Natural killer cell (primary cell): ENCODE measurements around the gene MPLKIP. TPM values are rescaled to one million over a fixed set of nuclear protein-coding genes. Genes with fewer than 3 reads are reported as not detected.
"Not testable (repeated sequence)": the region's sequence is repeated elsewhere in the genome, so short reads cannot be mapped to it uniquely, and the experiment has no call there.

Experiments used
- ATAC-seq, 3 donors: fragments of 150-1000 bp in 2 of 3; fragments of 200-7000 bp in 1 of 3; cut with Tn5 transposase; 1 replicate in 1 of 3; 2 replicates in 2 of 3; pipeline ENCODE4 v1.10.0; 2021; ENCODE audit warnings: mild to moderate bottlenecking in 2 of 3, moderate library complexity in 2 of 3
- DNase-seq, 2 donors: peaks; one replicate each; pipeline versions ENCODE4 v3.0.0 to v3.0.0-alpha.2; 2013 to 2021; ENCODE audit warnings: mixed read lengths in 1 of 2
- H3K27ac ChIP-seq: one replicate; pipeline ENCODE4 v1.5.1; 2013; ENCODE audit warnings: mild to moderate bottlenecking, low read length
- H3K27me3 ChIP-seq: one replicate; pipeline ENCODE4 v1.6.1; 2013; ENCODE audit warnings: low read length; ENCODE audit not compliant: control insufficient read depth, insufficient read depth
- H3K36me3 ChIP-seq: one replicate; pipeline ENCODE4 v1.6.1; 2013; ENCODE audit warnings: low read length; ENCODE audit not compliant: control insufficient read depth, insufficient read depth
- H3K4me1 ChIP-seq: one replicate; pipeline ENCODE4 v1.6.1; 2013; ENCODE audit warnings: low read length; ENCODE audit not compliant: control insufficient read depth, insufficient read depth
- H3K4me3 ChIP-seq: one replicate; pipeline ENCODE4 v1.5.1; 2013; ENCODE audit warnings: low read length
- H3K9me3 ChIP-seq: one replicate; pipeline ENCODE4 v1.6.1; 2013; ENCODE audit warnings: low read length; ENCODE audit not compliant: control insufficient read depth, insufficient read depth
- H3K27ac Mint-ChIP-seq, 2 donors: one replicate each; pipeline ENCODE4 v1.8.0; 2022; ENCODE audit warnings: mild to moderate bottlenecking in 2 of 2, mixed read lengths in 2 of 2, moderate library complexity in 1 of 2
- H3K27me3 Mint-ChIP-seq, 2 donors: one replicate each; pipeline ENCODE4 v1.8.0; 2022; ENCODE audit warnings: low read depth in 2 of 2, mixed read lengths in 2 of 2
- H3K36me3 Mint-ChIP-seq: one replicate; pipeline ENCODE4 v1.8.0; 2022; ENCODE audit warnings: mixed read lengths
- H3K4me1 Mint-ChIP-seq, 2 donors: one replicate each; pipeline ENCODE4 v1.8.0; 2022; ENCODE audit warnings: mixed read lengths in 2 of 2
- H3K4me3 Mint-ChIP-seq: one replicate; pipeline ENCODE4 v1.8.0; 2022; ENCODE audit warnings: mild to moderate bottlenecking, moderate library complexity, mixed read lengths
- H3K9me3 Mint-ChIP-seq, 2 donors: one replicate each; pipeline ENCODE4 v1.8.0; 2022; ENCODE audit warnings: mixed read lengths in 2 of 2
- CTCF ChIP-seq: fragments of 200-600 bp; IDR thresholded peaks from one replicate; pipeline ENCODE4 v1.8.0; 2022; ENCODE audit warnings: antibody characterized with exemption
- WGBS: methylation state at CpG from one replicate; pipeline ENCODE4 v1.1.7; 2013; ENCODE audit warnings: missing lambda C conversion rate; ENCODE audit not compliant: insufficient coverage; 5-methylcytosine and 5-hydroxymethylcytosine counted together
- intact Hi-C: fragments of 100-400 bp; cut with micrococcal nuclease; formaldehyde crosslinking; loops from one replicate; pipeline ENCODE4 v1.14.2; 2022
- total RNA-seq, 4 donors: library from RNA; stranded (reverse); fragments of 120-200 nt in 1 of 4; gene quantifications; one replicate each; pipeline versions ENCODE4 v1.2.3 to v1.2.4, GENCODE V29; 2013 to 2022

The MPLKIP gene
- total RNA-seq, 3 donors from 2014 or later (not counting 1 experiment from before 2014, with no cell fraction given), result 16.0 to 26.9 (median 17.1) TPM

DNA sequence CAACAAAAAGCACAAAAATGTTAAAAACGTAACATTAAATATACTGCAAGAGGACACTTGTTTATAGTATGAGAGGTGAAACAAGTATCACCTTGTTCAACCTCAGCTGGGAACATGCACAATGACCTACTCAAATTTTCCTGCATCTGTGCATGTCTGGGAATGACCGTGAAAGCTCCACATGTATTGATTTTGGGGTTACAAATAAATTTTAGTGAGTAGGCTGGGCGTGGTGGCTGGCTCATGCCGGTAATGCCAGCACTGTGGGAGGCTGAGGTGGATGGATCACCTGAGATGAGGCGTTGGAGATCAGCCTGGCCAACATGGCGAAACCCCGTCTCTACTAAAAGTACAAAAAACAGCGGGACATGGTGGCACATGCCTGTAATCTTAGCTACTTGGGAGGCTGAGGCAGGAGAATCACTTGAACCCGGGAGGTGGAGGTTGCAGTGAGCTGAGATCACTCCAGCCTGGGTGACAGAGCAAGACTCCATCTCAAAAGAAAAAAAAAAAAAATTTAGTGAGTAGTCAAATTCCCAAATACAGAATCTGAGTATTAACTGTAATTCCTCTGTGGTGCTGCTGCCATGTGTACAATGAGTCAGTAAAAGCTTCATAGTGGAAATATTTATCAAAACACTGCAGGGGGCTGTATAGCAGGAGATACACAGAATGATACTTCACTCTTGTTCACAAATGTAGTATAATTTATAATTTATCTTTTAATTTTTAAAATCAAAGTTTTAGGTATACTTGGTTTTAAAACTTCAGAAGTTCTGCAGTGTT lies 41.5 kb upstream of the MPLKIP start:
- no peak overlapping the region for H3K27ac ChIP-seq
- H3K4me3 ChIP-seq, result no peak overlapping the region
- no peak for TF ChIP-seq CTCF
- intact Hi-C loops, result no loop called here
- DNase-seq (no peak), ATAC-seq (no peak)
- H3K4me1 ChIP-seq, result no peaks in the 10 kb centered on the region
- Mint-ChIP-seq H3K9me3 (no peaks in the 10 kb centered on the region), H3K36me3 (no peaks in the 10 kb centered on the region), H3K4me1 (no peaks in the 10 kb centered on the region), H3K27me3 (peaks cover 7 to 8% of the 10 kb centered on the region in 2 donors), H3K27ac (no peak overlapping the region), H3K4me3 (no peak overlapping the region)
- no peaks in the 10 kb centered on the region for H3K9me3 ChIP-seq
- 90% methylated on average over 9 of the region's 9 CpGs for WGBS
- H3K27me3 ChIP-seq, result no peaks in the 10 kb centered on the region
- no peaks in the 10 kb centered on the region for H3K36me3 ChIP-seq

DNA sequence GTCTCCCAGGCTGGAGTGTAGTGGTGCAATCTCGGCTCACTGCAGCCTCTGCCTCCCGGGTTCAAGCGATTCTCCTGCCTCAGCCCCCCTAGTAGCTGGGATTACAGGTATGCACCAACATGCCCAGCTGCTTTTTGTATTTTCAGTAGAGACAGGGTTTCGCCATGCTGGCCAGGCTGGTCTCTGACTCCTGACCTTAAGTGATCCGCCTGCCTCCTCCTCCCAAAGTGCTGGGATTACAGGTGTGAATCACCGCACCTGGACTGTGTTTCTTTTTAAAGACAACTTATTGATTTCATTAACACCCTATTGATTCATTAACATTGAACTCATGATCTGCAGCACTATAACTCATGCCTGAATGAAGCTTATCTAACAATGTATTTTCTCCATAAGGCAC lies 40.8 kb upstream of the MPLKIP start:
- 88% methylated on average over 6 of the region's 6 CpGs for WGBS
- not testable (repeated sequence) for H3K9me3 Mint-ChIP-seq, ATAC-seq

GRCh38 chr7:40173121-40173520 lies 38.7 kb upstream of the MPLKIP start:
- H3K4me3 ChIP-seq, H3K4me1 ChIP-seq, H3K4me3 Mint-ChIP-seq, H3K36me3 ChIP-seq, H3K27ac ChIP-seq, H3K9me3 Mint-ChIP-seq, ATAC-seq, H3K36me3 Mint-ChIP-seq, H3K27me3 ChIP-seq, intact Hi-C loops, DNase-seq, H3K27ac Mint-ChIP-seq, H3K9me3 ChIP-seq, H3K4me1 Mint-ChIP-seq: not testable (repeated sequence)
- H3K27me3 Mint-ChIP-seq, result peaks cover 7 to 17% of the 10 kb centered on the region in 2 donors
- WGBS, result 90% methylated on average over 12 of the region's 13 CpGs

More for the DNA sequence above, 40.8 kb upstream of the MPLKIP start:
- H3K27me3 ChIP-seq, H3K36me3 Mint-ChIP-seq, H3K27me3 Mint-ChIP-seq, H3K4me1 ChIP-seq, H3K36me3 ChIP-seq, intact Hi-C loops, H3K4me3 Mint-ChIP-seq, H3K27ac ChIP-seq, H3K9me3 ChIP-seq, H3K4me3 ChIP-seq, DNase-seq, H3K4me1 Mint-ChIP-seq, H3K27ac Mint-ChIP-seq: not testable (repeated sequence)

GRCh38 chr7:40168266-40168665 lies 33.8 kb upstream of the MPLKIP start:
- H3K27ac Mint-ChIP-seq, H3K9me3 Mint-ChIP-seq, H3K4me3 ChIP-seq, H3K36me3 Mint-ChIP-seq, ATAC-seq, H3K4me3 Mint-ChIP-seq, H3K9me3 ChIP-seq, DNase-seq, H3K4me1 ChIP-seq, H3K27ac ChIP-seq, H3K36me3 ChIP-seq, H3K4me1 Mint-ChIP-seq, H3K27me3 ChIP-seq, intact Hi-C loops: not testable (repeated sequence)
- WGBS, result 93% methylated on average over 3 of the region's 3 CpGs
- H3K27me3 Mint-ChIP-seq, result peaks cover 5 to 26% of the 10 kb centered on the region in 2 donors

GRCh38 chr7:40167291-40167690 lies 32.9 kb upstream of the MPLKIP start:
- TF ChIP-seq CTCF, result no peak
- Histone ChIP-seq H3K4me1 (no peaks in the 10 kb centered on the region), H3K4me3 (no peak overlapping the region), H3K27ac (no peak overlapping the region), H3K36me3 (no peaks in the 10 kb centered on the region), H3K9me3 (no peaks in the 10 kb centered on the region), H3K27me3 (no peaks in the 10 kb centered on the region)
- intact Hi-C loops, result no loop called here
- ATAC-seq, result no peak
- WGBS, result 87% methylated on average over 3 of the region's 3 CpGs
- Mint-ChIP-seq H3K27me3 (peaks cover 3 to 23% of the 10 kb centered on the region in 2 donors), H3K27ac (no peak overlapping the region), H3K9me3 (no peaks in the 10 kb centered on the region), H3K36me3 (no peaks in the 10 kb centered on the region), H3K4me3 (no peak overlapping the region), H3K4me1 (no peaks in the 10 kb centered on the region)
- DNase-seq, result no peak
